Endothelial cell of umbilical vein (primary cell): ENCODE data around the gene JAG2. TPM values are rescaled to one million over a fixed set of nuclear protein-coding genes. Genes with fewer than 3 reads are reported as not detected.

Source experiments
- BruUV-seq: library from RNA; stranded (reverse); fragments of 400-500 nt; replicated peaks from 2 replicates; lab custom pipeline; 2021; lab: Mats Ljungman, UMichigan
- CTCF ChIA-PET: fragments of 300-600, 350-600 bp; sonication (Branson Sonifier 250); formaldehyde crosslinking; loops from one replicate; lab custom pipeline; 2021; ENCODE audit warnings: antibody characterized with exemption, inconsistent platforms; lab: Charles Lee
- POLR2A ChIA-PET: fragments of 300-600, 350-600 bp; sonication (Branson Sonifier 250); formaldehyde crosslinking; loops from one replicate; lab custom pipeline; 2021; ENCODE audit warnings: antibody characterized with exemption, inconsistent platforms; lab: Charles Lee
- DNase-seq: peaks from one replicate; pipeline ENCODE4 v3.0.0-alpha.2; 2011; ENCODE audit warnings: low read depth, low spot score
- FAIRE-seq: peaks from 2 replicates; lab custom pipeline; 2011; peaks lifted over from hg19 to GRCh38; lab: Jason Lieb, UNC
- H2AFZ ChIP-seq: 2 replicates; pipeline ENCODE4 v1.6.0; 2012; ENCODE audit warnings: low read depth, low read length, control low read depth, inconsistent platforms
- H3K27ac ChIP-seq: 2 replicates; pipeline ENCODE4 v1.5.1; 2011; ENCODE audit warnings: low read depth, mild to moderate bottlenecking, control low read depth, low read length, moderate library complexity; ENCODE audit not compliant: insufficient read depth
- H3K27me3 ChIP-seq, 2 experiments: 2 replicates each; pipeline versions ENCODE4 v1.6.0 to v1.6.1; 2011; ENCODE audit warnings: low read length in 2 of 2, mixed read lengths in 1 of 2; ENCODE audit not compliant: control insufficient read depth in 2 of 2, insufficient read depth in 2 of 2
- H3K36me3 ChIP-seq, 2 experiments: 2 replicates in 1 of 2; 3 replicates in 1 of 2; pipeline ENCODE4 v1.5.1; 2011; ENCODE audit warnings: low read length in 2 of 2, mild to moderate bottlenecking in 1 of 2, moderate library complexity in 1 of 2; ENCODE audit not compliant: control insufficient read depth in 2 of 2, insufficient read depth in 2 of 2; ENCODE audit errors: extremely low read depth in 1 of 2
- H3K4me1 ChIP-seq: 3 replicates; pipeline ENCODE4 v1.5.1; 2011; ENCODE audit warnings: mild to moderate bottlenecking, low read length; ENCODE audit not compliant: control insufficient read depth, insufficient read depth; ENCODE audit errors: extremely low read depth
- H3K4me2 ChIP-seq: 2 replicates; pipeline ENCODE4 v1.6.1; 2011; ENCODE audit warnings: low read length, control low read depth, mixed read lengths; ENCODE audit not compliant: insufficient read depth
- H3K4me3 ChIP-seq, 3 experiments: fragments of 200-600 bp in 1 of 3; sonication (generic), shearing (Covaris generic) in 1 of 3; replicated peaks in 1 of 3; 2 replicates each; pipeline ENCODE4 v1.5.1; 2011 to 2016; ENCODE audit warnings: control low read depth in 3 of 3, low read length in 3 of 3, mild to moderate bottlenecking in 2 of 3, inconsistent platforms in 1 of 3, low read depth in 1 of 3, moderate library complexity in 1 of 3; ENCODE audit not compliant: insufficient read depth in 1 of 3
- H3K79me2 ChIP-seq: 2 replicates; pipeline ENCODE4 v1.6.0; 2012; ENCODE audit warnings: low read length, inconsistent platforms; ENCODE audit not compliant: control insufficient read depth, insufficient read depth
- H3K9ac ChIP-seq: replicated peaks from 2 replicates; pipeline ENCODE3; 2011; ENCODE audit warnings: low read length, control low read depth; ENCODE audit not compliant: insufficient read depth; ENCODE audit errors: extremely low read depth
- H3K9me1 ChIP-seq: replicated peaks from 3 replicates; pipeline ENCODE4 v1.6.0; 2011; ENCODE audit warnings: mild to moderate bottlenecking, low read length; ENCODE audit not compliant: control insufficient read depth, insufficient read depth; ENCODE audit errors: extremely low read depth
- H3K9me3 ChIP-seq: replicated peaks from 2 replicates; pipeline ENCODE4 v1.5.1; 2012; ENCODE audit warnings: low read length, inconsistent platforms; ENCODE audit not compliant: control insufficient read depth, insufficient read depth
- H4K20me1 ChIP-seq: replicated peaks from 2 replicates; pipeline ENCODE3; 2011; ENCODE audit warnings: mild to moderate bottlenecking, low read length; ENCODE audit not compliant: control insufficient read depth, insufficient read depth; ENCODE audit errors: extremely low read depth
- EZH2 ChIP-seq: IDR thresholded peaks from 2 replicates; pipeline ENCODE4 v1.6.1; 2012; ENCODE audit warnings: borderline replicate concordance, low read depth, mild to moderate bottlenecking, moderate library complexity, low read length, inconsistent platforms; ENCODE audit not compliant: severe bottlenecking
- FOS ChIP-seq: IDR thresholded peaks from 2 replicates; pipeline ENCODE4 v1.6.1; 2011; ENCODE audit warnings: mild to moderate bottlenecking, low read length, moderate library complexity, borderline replicate concordance; ENCODE audit not compliant: insufficient read depth
- GATA2 ChIP-seq: IDR thresholded peaks from 2 replicates; pipeline ENCODE4 v1.7.0; 2011; ENCODE audit warnings: low read depth, mild to moderate bottlenecking, moderate library complexity, mixed read lengths, low read length; ENCODE audit not compliant: insufficient read length, insufficient read depth
- JUN ChIP-seq: IDR thresholded peaks from 2 replicates; pipeline ENCODE4 v1.6.1; 2011; ENCODE audit warnings: borderline replicate concordance, low read depth; ENCODE audit not compliant: insufficient read length, insufficient read depth
- MYC ChIP-seq: IDR thresholded peaks from one replicate; pipeline ENCODE4 v1.6.1; 2011; ENCODE audit warnings: mild to moderate bottlenecking, low read depth, low read length
- POLR2A ChIP-seq: IDR thresholded peaks from 2 replicates; pipeline ENCODE4 v1.6.1; 2012; ENCODE audit warnings: low read depth, mild to moderate bottlenecking, control low read depth, low read length
- POLR2AphosphoS5 ChIP-seq: IDR thresholded peaks from 2 replicates; pipeline ENCODE4 v1.6.1; 2012; ENCODE audit warnings: low read depth, mild to moderate bottlenecking, control low read depth, low read length, moderate library complexity; ENCODE audit not compliant: insufficient read depth
- dilution Hi-C: fragments of 300-500 bp; cut with MboI; formaldehyde crosslinking; loops from one replicate; pipeline ENCODE4 v1.15.0; 2019; ENCODE audit warnings: low sequenced_read_pairs; ENCODE audit not compliant: extremely low pct_ligation_motif_present
- intact Hi-C: fragments of 100-400 bp; cut with micrococcal nuclease; formaldehyde crosslinking; loops from one replicate; pipeline ENCODE4 v1.10.0; 2022
- polyA plus RNA-seq, 4 experiments: library from polyadenylated mRNA; depleted of rRNA in 3 of 4; stranded (reverse) in 3 of 4; unstranded in 1 of 4; fragments of >200 nt; gene quantifications; 2 replicates each; pipeline versions ENCODE4 v1.2.1 to v1.2.3, GENCODE V29; 2011 to 2012; ENCODE audit warnings: missing spikeins in 1 of 4
- total RNA-seq: library from RNA; stranded (reverse); gene quantifications from 2 replicates; pipeline ENCODE4 v1.2.3, GENCODE V29; 2021
- TF ChIP-seq, protein P1 (sequence below), 2 donors: IDR thresholded peaks; 1 replicate in 1 of 2; 2 replicates in 1 of 2; pipeline ENCODE4 v1.5.1; 2011; ENCODE audit warnings: low read length in 2 of 2, mild to moderate bottlenecking in 2 of 2, moderate library complexity in 2 of 2, control low read depth in 1 of 2, inconsistent platforms in 1 of 2, low read depth in 1 of 2; ENCODE audit not compliant: insufficient read depth in 1 of 2; ENCODE audit errors: extremely low read depth in 1 of 2
- TF ChIP-seq, protein P2 (sequence below): IDR thresholded peaks from 2 replicates; pipeline ENCODE4 v1.6.1; 2011; ENCODE audit not compliant: insufficient read depth, insufficient read length

The JAG2 gene
- total and polyA plus RNA-seq, 2 donors (not counting 3 experiments of a cell fraction or from before 2014, with no cell fraction given) = 105 to 128 TPM

DNA sequence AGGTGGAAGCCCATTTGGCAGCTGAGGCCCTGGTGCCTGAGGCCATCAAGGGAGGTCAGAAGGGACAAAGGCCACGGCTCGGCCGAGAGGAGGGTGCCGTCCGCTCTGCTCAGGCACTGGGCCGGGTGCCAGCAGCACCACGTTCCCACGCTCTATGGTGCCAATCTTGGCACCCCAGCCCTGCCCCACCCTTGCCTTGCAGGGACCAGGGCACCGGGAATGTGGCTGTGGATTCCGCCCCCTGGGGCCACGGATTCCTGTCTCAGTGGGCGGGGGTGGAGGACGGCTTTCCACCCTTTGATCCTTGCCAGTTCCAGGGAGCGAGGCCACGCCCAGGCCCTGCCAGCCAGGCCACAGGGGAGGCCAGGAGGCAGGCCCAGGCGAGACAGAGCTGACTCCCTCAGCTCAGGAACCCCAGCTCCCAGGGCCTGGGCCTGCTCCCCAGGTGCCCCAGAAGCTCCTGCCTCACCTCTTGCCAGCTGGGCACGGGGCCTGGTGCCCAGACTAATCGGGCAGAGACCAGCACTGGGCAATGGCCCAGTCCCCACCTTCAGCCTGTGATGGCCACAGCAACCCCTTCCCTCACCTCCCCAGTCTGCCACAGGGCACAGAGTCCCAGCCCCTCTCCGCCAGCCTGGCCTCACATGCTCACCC is 76.9 kb downstream of the JAG2 start:
- peaks cover 28% of the 10 kb centered on the region for H3K4me1 ChIP-seq
- dilution Hi-C loops = no loop called here

More for the DNA sequence above, 76.9 kb downstream of the JAG2 start:
- intact Hi-C loops = loop anchor here (2.0 kb wide), 3 partner anchors 105 to 399 kb away; partner anchors contain the start of gene TEDC1
- Histone ChIP-seq H3K79me2 (no peaks in the 10 kb centered on the region), H3K4me2 (no peak overlapping the region), H2AFZ (peak overlapping the region; percentile 10), H3K36me3 (no peaks in the 10 kb centered on the region), H3K9me1 (no peaks in the 10 kb centered on the region), H3K27ac (no peak overlapping the region), H4K20me1 (no peaks in the 10 kb centered on the region), H3K4me3 (no peak overlapping the region), H3K9me3 (no peaks in the 10 kb centered on the region), H3K27me3 (no peaks in the 10 kb centered on the region), H3K9ac (no peak overlapping the region)
- BruUV-seq = no TSS peak
- no peak for TF ChIP-seq POLR2AphosphoS5
- TF ChIP-seq FOS = no peak
- TF ChIP-seq POLR2A = no peak
- TF ChIP-seq, protein P1, sequence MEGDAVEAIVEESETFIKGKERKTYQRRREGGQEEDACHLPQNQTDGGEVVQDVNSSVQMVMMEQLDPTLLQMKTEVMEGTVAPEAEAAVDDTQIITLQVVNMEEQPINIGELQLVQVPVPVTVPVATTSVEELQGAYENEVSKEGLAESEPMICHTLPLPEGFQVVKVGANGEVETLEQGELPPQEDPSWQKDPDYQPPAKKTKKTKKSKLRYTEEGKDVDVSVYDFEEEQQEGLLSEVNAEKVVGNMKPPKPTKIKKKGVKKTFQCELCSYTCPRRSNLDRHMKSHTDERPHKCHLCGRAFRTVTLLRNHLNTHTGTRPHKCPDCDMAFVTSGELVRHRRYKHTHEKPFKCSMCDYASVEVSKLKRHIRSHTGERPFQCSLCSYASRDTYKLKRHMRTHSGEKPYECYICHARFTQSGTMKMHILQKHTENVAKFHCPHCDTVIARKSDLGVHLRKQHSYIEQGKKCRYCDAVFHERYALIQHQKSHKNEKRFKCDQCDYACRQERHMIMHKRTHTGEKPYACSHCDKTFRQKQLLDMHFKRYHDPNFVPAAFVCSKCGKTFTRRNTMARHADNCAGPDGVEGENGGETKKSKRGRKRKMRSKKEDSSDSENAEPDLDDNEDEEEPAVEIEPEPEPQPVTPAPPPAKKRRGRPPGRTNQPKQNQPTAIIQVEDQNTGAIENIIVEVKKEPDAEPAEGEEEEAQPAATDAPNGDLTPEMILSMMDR (IDR thresholded peaks at IDR 0.05; ENCODE audit: extremely low read depth in 1 of 2, insufficient read depth in 1 of 2, low read depth in 1 of 2, low read length in 2 of 2) = no peak
- TF ChIP-seq, protein P2, sequence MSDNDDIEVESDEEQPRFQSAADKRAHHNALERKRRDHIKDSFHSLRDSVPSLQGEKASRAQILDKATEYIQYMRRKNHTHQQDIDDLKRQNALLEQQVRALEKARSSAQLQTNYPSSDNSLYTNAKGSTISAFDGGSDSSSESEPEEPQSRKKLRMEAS = no peak
- TF ChIP-seq GATA2 = no peak
- no peak for TF ChIP-seq JUN
- no peak for TF ChIP-seq EZH2
- no peak for TF ChIP-seq MYC
- POLR2A ChIA-PET = no interaction called here
- FAIRE-seq = no peak
- no peak for DNase-seq
- CTCF ChIA-PET = interaction anchor here (0.7 to 2.9 kb wide), 8 partner anchors 73 to 398 kb away, joined by 5 to 58 read pairs (median 14); partner anchors contain the start of gene BTBD6
